Measurements from ENCODE around the gene HDAC11. TPM values are rescaled to one million over a fixed set of nuclear protein-coding genes. Genes with fewer than 3 reads are reported as not detected.

HDAC11 gene
- total and polyA plus RNA-seq, 2 of the 13 experiments (the other 11 are each of a cell fraction or from before 2014, with no cell fraction given): 13.7 to 33.1 TPM

- no peak for TF ChIP-seq NPAS2 (CRISPR knock-in tag; IDR thresholded peaks at IDR 0.05; ENCODE audit: borderline replicate concordance)
- TF ChIP-seq PLRG1 (conservative IDR thresholded peaks at IDR 0.05): no peak
- no peak for TF ChIP-seq SMYD3 (CRISPR knock-in tag; IDR thresholded peaks at IDR 0.05)
- TF ChIP-seq JARID2 (CRISPR knock-in tag; IDR thresholded peaks at IDR 0.05; ENCODE audit: insufficient replicate concordance): no peak
- TF ChIP-seq ZBTB37 (CRISPR knock-in tag; IDR thresholded peaks at IDR 0.05): no peak
- TF ChIP-seq KDM6A (CRISPR knock-in tag; IDR thresholded peaks at IDR 0.05; ENCODE audit: low read depth): no peak
- no peak for TF ChIP-seq JUN (CRISPR knock-in tag; IDR thresholded peaks at IDR 0.05)
Observed at GRCh38 chr3:13544293-13544831, 64.3 kb downstream of the HDAC11 start (continued).

- ATAC-seq (no peak), FAIRE-seq (no peak), DNase-seq (ENCODE audit: low spot score) (no peak)
- no peak overlapping the region for H3K4me2 ChIP-seq (ENCODE audit: low read depth, low read length)
- peaks cover 15 to 74% of the 10 kb centered on the region in 2 experiments for H3K27me3 ChIP-seq (ENCODE audit: control insufficient read depth in 1 of 2, insufficient read depth in 2 of 2, low read length in 2 of 2)
- no peaks in the 10 kb centered on the region for H3K9me3 ChIP-seq (ENCODE audit: low read length)
- no peak overlapping the region for H3K9ac ChIP-seq (ENCODE audit: insufficient read depth, low read depth, low read length)
- in situ Hi-C loops (cut with HindIII; ENCODE audit: extremely low pct_ligation_motif_present, low pct_unique_long_range_greater_than_20kb): no loop called here
- H2AFZ ChIP-seq (ENCODE audit: low read length): no peak overlapping the region
- H3K79me2 ChIP-seq (ENCODE audit: insufficient read depth, low read length): no peaks in the 10 kb centered on the region
- H3K4me1 ChIP-seq (ENCODE audit: insufficient read depth, low read length): no peaks in the 10 kb centered on the region
- no TSS peak for BruUV-seq (replicated peaks)
- POLR2A ChIA-PET: no interaction called here
- 6% methylated on average over 9 of the region's 9 CpGs for WGBS (ENCODE audit: low lambda C conversion rate)
- H4K20me1 ChIP-seq (ENCODE audit: insufficient read depth, low read length): no peaks in the 10 kb centered on the region
- no peaks in the 10 kb centered on the region for H3K36me3 ChIP-seq (replicated peaks in 1 of 2; ENCODE audit: control insufficient read depth in 1 of 2, insufficient read depth in 2 of 2, low read length in 2 of 2)
- no peak overlapping the region for H3K27ac ChIP-seq (ENCODE audit: extremely low read length, insufficient read depth, low read length)
- H3K4me3 ChIP-seq (replicated peaks in 1 of 3; ENCODE audit: insufficient read depth in 1 of 3, low read depth in 2 of 3, low read length in 3 of 3): no peak overlapping the region
- CTCF ChIA-PET (ENCODE audit: low intra/inter-chr PET ratio, low total read pairs): no interaction called here
- intact Hi-C loops (cut with micrococcal nuclease; ENCODE audit: unreplicated experiment): no loop called here
- TF ChIP-seq MXD4 (CRISPR knock-in tag; IDR thresholded peaks at IDR 0.05) (no peak), ZNF75D (CRISPR knock-in tag; IDR thresholded peaks at IDR 0.05; ENCODE audit: borderline replicate concordance) (no peak), ZNF552 (CRISPR knock-in tag; IDR thresholded peaks at IDR 0.05; ENCODE audit: borderline replicate concordance) (no peak), KLF9 (CRISPR knock-in tag; IDR thresholded peaks at IDR 0.05; ENCODE audit: low read depth) (no peak), BRD4 (CRISPR knock-in tag; IDR thresholded peaks at IDR 0.05) (no peak), ZNF225 (CRISPR knock-in tag; IDR thresholded peaks at IDR 0.05) (no peak), RBM22 (optimal IDR thresholded peaks at IDR 0.05; ENCODE audit: low read length) (no peak), AKAP8 (CRISPR knock-in tag; IDR thresholded peaks at IDR 0.05) (no peak), ZSCAN30 (CRISPR knock-in tag; IDR thresholded peaks at IDR 0.05) (no peak), CREB1 (IDR thresholded peaks at IDR 0.05) (no peak), CREB1 (CRISPR knock-in tag; IDR thresholded peaks at IDR 0.05) (no peak), ZSCAN29 (CRISPR knock-in tag; conservative IDR thresholded peaks at IDR 0.05) (no peak), ZZZ3 (CRISPR knock-in tag; IDR thresholded peaks at IDR 0.05; ENCODE audit: borderline replicate concordance) (no peak), SIN3B (IDR thresholded peaks at IDR 0.05; ENCODE audit: low read length) (no peak), ZBTB21 (CRISPR knock-in tag; IDR thresholded peaks at IDR 0.05) (no peak), TEAD2 (CRISPR knock-in tag; IDR thresholded peaks at IDR 0.05) (no peak), RNF2 (conservative IDR thresholded peaks at IDR 0.05; ENCODE audit: low read depth) (no peak), SIN3A (IDR thresholded peaks at IDR 0.05; ENCODE audit: borderline replicate concordance, low read depth, low read length) (no peak)
- TF ChIP-seq, protein P1, sequence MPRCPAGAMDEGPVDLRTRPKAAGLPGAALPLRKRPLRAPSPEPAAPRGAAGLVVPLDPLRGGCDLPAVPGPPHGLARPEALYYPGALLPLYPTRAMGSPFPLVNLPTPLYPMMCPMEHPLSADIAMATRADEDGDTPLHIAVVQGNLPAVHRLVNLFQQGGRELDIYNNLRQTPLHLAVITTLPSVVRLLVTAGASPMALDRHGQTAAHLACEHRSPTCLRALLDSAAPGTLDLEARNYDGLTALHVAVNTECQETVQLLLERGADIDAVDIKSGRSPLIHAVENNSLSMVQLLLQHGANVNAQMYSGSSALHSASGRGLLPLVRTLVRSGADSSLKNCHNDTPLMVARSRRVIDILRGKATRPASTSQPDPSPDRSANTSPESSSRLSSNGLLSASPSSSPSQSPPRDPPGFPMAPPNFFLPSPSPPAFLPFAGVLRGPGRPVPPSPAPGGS (CRISPR knock-in tag; IDR thresholded peaks at IDR 0.05): no peak
Observed at GRCh38 chr3:13544951-13545651, 65.0 kb downstream of the HDAC11 start.

Measured in HepG2 (cell line).